Measurements from ENCODE around the gene TNS2. TPM values are rescaled to one million over a fixed set of nuclear protein-coding genes. Genes with fewer than 3 reads are reported as not detected.
A peak's percentile ranks its signal among the peaks of the same experiment; 100 is the strongest.
"Not testable (repeated sequence)": the region's sequence is repeated elsewhere in the genome, so short reads cannot be mapped to it uniquely, and the experiment has no call there.

TNS2 gene
- total RNA-seq, 4 donors from 2014 or later, result 29.2 to 274 (median 154) TPM

DNA sequence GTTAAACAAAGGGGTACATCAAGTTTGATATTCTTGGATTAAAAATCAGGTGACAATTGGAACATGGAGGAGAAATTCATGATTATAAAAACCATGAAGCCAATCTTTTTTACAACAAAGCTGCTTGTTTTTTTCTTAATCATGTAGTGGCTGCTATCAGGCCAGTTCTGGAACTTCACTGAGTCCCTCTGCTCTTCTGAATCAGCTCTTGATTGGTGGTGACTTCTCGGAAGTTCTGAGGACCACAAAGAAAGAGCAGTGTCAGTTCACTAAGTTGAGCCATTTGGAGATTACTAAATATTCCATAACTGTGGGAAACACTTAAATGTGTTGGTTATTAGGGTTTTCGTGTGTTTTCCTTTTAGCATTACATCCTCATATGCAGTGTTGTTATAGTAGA lies 35.2 kb upstream of the TNS2 start:
- H3K9me3 ChIP-seq, result no peaks in the 10 kb centered on the region
- DNase-seq, result no peak
- H3K27me3 ChIP-seq, result no peaks in the 10 kb centered on the region
- H3K27ac ChIP-seq, result no peak overlapping the region
- H3K4me1 ChIP-seq, result peaks cover 0 to 20% (median 5%) of the 10 kb centered on the region in 4 donors
- H3K4me3 ChIP-seq, result no peak overlapping the region
- TF ChIP-seq, protein P1, sequence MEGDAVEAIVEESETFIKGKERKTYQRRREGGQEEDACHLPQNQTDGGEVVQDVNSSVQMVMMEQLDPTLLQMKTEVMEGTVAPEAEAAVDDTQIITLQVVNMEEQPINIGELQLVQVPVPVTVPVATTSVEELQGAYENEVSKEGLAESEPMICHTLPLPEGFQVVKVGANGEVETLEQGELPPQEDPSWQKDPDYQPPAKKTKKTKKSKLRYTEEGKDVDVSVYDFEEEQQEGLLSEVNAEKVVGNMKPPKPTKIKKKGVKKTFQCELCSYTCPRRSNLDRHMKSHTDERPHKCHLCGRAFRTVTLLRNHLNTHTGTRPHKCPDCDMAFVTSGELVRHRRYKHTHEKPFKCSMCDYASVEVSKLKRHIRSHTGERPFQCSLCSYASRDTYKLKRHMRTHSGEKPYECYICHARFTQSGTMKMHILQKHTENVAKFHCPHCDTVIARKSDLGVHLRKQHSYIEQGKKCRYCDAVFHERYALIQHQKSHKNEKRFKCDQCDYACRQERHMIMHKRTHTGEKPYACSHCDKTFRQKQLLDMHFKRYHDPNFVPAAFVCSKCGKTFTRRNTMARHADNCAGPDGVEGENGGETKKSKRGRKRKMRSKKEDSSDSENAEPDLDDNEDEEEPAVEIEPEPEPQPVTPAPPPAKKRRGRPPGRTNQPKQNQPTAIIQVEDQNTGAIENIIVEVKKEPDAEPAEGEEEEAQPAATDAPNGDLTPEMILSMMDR (IDR thresholded peaks at IDR 0.05), result no peak
- no peak for TF ChIP-seq POLR2A (IDR thresholded peaks at IDR 0.05)
- peaks cover 0 to 36% (median 0%) of the 10 kb centered on the region in 3 donors for H3K36me3 ChIP-seq

DNA sequence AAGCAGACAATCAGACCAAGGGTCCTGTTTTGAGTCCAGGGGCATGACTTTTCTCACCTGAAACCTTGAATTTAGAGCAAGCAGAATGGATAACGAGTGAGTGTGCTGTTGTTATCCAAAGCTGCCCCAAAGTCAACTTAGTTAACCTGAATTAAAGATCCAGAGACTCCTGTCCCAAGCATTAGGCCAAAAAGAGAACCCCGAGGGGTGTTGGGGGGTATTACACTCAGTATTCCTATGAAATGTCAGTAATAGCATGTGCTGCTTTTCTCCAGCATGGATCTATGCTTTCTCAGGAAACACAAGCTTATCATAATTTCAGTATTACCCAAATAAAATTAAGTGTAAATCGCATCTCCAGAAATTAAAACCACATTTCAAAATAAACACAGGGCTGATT lies 24.6 kb upstream of the TNS2 start:
- Histone ChIP-seq H3K4me3 (no peak overlapping the region), H3K27ac (no peak overlapping the region), H3K9me3 (no peaks in the 10 kb centered on the region), H3K27me3 (no peaks in the 10 kb centered on the region), H3K4me1 (no peaks in the 10 kb centered on the region), H3K36me3 (peaks cover 0 to 96% (median 5%) of the 10 kb centered on the region in 3 donors)
- DNase-seq, result no peak
- TF ChIP-seq POLR2A (IDR thresholded peaks at IDR 0.05), result no peak
- TF ChIP-seq, protein P1 (IDR thresholded peaks at IDR 0.05), result no peak

DNA sequence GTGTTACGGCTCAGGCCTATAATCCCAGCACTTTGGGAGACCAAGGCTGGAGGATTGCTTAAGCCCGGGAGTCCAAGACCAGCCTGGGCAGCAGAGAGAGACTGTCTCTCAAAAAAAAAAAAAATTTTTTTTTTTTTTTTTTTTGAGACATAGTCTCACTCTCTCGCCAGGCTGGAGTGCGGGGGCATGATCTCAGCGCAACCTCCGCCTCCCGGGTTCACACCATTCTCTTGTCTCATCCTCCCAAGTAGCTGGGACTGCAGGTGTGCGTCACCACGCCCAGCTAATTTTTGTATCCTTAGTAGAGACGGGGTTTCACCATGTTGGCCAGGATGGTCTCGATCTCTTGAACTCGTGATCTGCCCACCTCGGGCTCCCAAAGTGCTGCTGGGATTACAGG lies 22.9 kb upstream of the TNS2 start:
- DNase-seq, H3K4me1 ChIP-seq, H3K9me3 ChIP-seq, H3K27me3 ChIP-seq, H3K27ac ChIP-seq, H3K4me3 ChIP-seq: not testable (repeated sequence)
- peaks cover 0 to 94% (median 5%) of the 10 kb centered on the region in 3 donors for H3K36me3 ChIP-seq

DNA sequence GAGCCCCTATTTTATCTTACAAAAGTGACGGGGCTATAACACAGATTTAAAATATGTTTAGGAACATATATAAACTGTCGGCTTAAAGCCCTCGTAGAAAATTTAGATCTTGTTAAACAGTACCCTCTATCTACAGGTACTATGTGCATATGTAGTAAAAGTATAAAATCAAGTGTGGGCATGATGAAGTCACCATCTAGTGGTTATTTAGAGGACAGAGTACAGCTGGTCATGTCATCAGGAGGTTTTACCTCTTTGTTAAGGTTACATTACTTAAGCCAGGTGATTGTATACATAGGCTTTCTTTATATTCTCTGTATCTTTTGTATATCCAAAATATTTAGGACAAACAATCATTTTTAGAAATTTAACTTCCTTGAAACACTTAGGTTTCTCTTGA lies 18.2 kb upstream of the TNS2 start:
- no peak for DNase-seq
- Histone ChIP-seq H3K4me3 (no peak overlapping the region), H3K4me1 (no peaks in the 10 kb centered on the region), H3K27me3 (no peaks in the 10 kb centered on the region), H3K9me3 (no peaks in the 10 kb centered on the region), H3K36me3 (peaks cover under 1 to 92% (median 8%) of the 10 kb centered on the region in 3 donors), H3K27ac (peak overlapping the region in 1 of 4 donors; percentile 10)
- TF ChIP-seq POLR2A (IDR thresholded peaks at IDR 0.05), result no peak
- TF ChIP-seq, protein P1 (IDR thresholded peaks at IDR 0.05), result peak in 3 of 6 experiments; percentile 46 to 63 (median 51)

DNA sequence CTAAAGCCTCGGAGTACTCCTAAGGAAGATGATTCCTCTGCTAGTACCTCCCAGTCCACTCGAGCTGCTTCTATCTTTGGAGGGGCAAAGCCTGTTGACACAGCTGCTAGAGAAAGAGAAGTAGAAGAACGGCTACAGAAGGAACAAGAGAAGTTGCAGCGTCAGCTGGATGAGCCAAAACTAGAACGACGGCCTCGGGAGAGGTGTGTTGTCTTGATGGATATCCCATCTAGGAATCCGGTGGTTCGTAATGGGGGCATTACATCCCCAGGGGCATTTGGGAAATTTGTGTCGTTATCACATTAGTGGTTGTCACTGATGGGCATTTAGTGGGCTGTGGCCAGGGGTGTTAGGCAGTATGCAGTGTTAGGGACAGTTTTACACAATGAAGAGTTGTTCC lies 16.0 kb upstream of the TNS2 start:
- H3K27me3 ChIP-seq, H3K9me3 ChIP-seq, H3K4me1 ChIP-seq, H3K27ac ChIP-seq, DNase-seq, H3K4me3 ChIP-seq: not testable (repeated sequence)
- H3K36me3 ChIP-seq, result peaks cover 0 to 90% (median 11%) of the 10 kb centered on the region in 3 donors

DNA sequence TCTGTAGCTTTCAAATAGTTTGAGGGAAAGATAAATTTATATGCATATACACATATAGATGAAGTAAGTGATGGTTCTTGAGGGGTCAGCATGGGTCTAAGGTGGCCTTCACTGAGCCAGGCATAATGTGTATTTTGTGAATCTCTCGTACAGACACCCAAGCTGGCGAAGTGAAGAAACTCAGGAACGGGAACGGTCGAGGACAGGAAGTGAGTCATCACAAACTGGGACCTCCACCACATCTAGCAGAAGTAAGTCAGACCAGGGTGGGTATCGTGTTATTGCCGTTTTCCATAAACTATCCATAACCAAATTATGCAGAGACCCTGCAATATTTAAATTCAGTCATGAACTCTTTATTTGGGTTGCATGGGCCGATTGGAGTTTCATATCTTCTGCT lies 15.4 kb upstream of the TNS2 start:
- no peak for TF ChIP-seq POLR2A (IDR thresholded peaks at IDR 0.05)
- TF ChIP-seq, protein P1 (IDR thresholded peaks at IDR 0.05), result no peak
- Histone ChIP-seq H3K4me3 (no peak overlapping the region), H3K27ac (no peak overlapping the region), H3K27me3 (no peaks in the 10 kb centered on the region), H3K9me3 (no peaks in the 10 kb centered on the region), H3K36me3 (peaks cover 0 to 90% (median 11%) of the 10 kb centered on the region in 3 donors), H3K4me1 (peaks cover 0 to 9% (median 0%) of the 10 kb centered on the region in 4 donors)
- DNase-seq, result no peak

DNA sequence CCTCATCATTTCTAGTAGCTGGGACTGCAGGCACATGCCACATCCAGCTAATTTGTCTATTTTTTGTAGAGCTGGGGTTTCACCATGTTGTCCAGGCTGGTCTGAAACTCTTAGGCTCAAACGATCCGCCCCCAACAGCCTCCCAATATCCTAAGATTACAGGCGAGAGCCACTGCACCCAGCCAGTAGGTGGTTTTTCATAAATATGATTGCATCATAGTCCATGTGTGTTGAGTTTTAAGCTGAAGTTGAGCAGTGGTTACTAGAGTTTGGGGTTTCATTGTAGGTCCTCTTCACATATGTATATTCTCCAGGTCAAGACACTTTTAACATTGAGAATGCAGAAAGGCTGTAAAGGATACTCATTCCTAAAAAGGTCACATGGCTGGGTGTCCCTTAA lies 13.1 kb upstream of the TNS2 start:
- Histone ChIP-seq H3K9me3 (no peaks in the 10 kb centered on the region), H3K27me3 (no peaks in the 10 kb centered on the region), H3K36me3 (peaks cover 0 to 84% (median 11%) of the 10 kb centered on the region in 3 donors), H3K4me1 (peaks cover 0 to 9% (median 0%) of the 10 kb centered on the region in 4 donors), H3K4me3 (no peak overlapping the region), H3K27ac (no peak overlapping the region)
- TF ChIP-seq, protein P1 (IDR thresholded peaks at IDR 0.05), result no peak
- TF ChIP-seq POLR2A (IDR thresholded peaks at IDR 0.05), result no peak
- no peak for DNase-seq

All from Peyer's patch (tissue), 4 donors.